ENCODE results near the gene DRICH1. TPM values are rescaled to one million over a fixed set of nuclear protein-coding genes. Genes with fewer than 3 reads are reported as not detected.
A peak's percentile ranks its signal among the peaks of the same experiment; 100 is the strongest.
"Not testable (repeated sequence)": the region's sequence is repeated elsewhere in the genome, so short reads cannot be mapped to it uniquely, and the experiment has no call there.

The DRICH1 gene
- total and polyA plus RNA-seq, 4 donors: 0.38 to 1.4 TPM; not detected in 2

DNA sequence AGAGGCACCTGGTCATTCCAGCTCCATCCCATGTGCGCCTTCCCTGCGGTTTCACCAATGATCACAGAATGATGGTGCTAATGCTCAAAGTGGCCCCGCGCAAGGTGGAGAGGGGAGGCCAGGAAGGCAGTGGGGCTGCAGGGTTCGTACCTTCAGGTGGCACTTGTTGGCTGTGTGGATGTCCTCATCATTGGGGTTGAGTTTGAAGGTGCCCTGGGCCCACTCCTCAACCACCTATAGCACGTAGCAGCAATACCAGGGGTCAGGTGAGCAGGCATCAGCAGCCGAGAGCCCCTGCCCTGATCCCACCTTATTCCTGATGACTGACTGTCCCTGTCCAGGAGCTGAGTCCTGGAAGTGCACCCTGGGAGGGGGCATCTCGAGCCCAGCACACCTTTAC lies 20.6 kb upstream of the DRICH1 start:
- Histone ChIP-seq H3K4me1 (ENCODE audit: control insufficient read depth in 1 of 2, insufficient read depth in 2 of 2, low read length in 2 of 2) (no peaks in the 10 kb centered on the region), H3K36me3 (ENCODE audit: control insufficient read depth in 1 of 2, insufficient read depth in 2 of 2, low read length in 1 of 2) (peaks cover 0 to 1% of the 10 kb centered on the region in 2 donors), H3K4me3 (ENCODE audit: low read length in 2 of 2) (no peak overlapping the region), H3K9me3 (ENCODE audit: control insufficient read depth, low read length) (no peaks in the 10 kb centered on the region), H3K27me3 (ENCODE audit: control insufficient read depth in 1 of 2, insufficient read depth in 2 of 2, low read length in 1 of 2) (no peaks in the 10 kb centered on the region), H3K27ac (ENCODE audit: low read depth in 1 of 2, low read length in 2 of 2) (no peak overlapping the region)
- DNase-seq: peak in 1 of 2 donors; percentile 60
- 95 to 97% methylated on average over 8 of the region's 8 CpGs for WGBS, 2 donors
- no peak for ATAC-seq (ENCODE audit: low FRiP score)
- intact Hi-C loops (cut with DNase I): no loop called here

DNA sequence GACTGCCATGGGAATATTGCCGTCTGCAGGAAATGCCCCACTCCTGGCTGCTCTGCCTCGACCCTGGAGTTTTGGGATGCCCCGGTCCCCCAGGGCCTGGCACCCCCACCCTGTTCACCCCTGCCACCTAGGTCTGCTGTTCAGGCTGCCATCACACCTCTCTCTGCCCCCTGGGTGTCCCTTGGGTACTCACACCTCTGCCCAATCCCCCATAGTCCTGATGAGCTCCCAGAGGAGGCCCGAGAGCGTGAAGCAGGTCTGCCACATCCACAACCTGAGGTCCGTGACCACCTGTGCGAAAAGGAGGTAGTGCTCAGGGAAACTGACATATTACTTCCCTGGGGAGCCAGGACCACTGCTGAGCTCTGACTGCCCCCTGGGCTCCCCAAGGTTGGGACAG lies 20.2 kb upstream of the DRICH1 start:
- WGBS, 2 donors: 94 to 95% methylated on average over 7 of the region's 7 CpGs
- Histone ChIP-seq H3K4me3 (ENCODE audit: low read length in 2 of 2) (no peak overlapping the region), H3K36me3 (ENCODE audit: control insufficient read depth in 1 of 2, insufficient read depth in 2 of 2, low read length in 1 of 2) (peaks cover 0 to 1% of the 10 kb centered on the region in 2 donors), H3K27me3 (ENCODE audit: control insufficient read depth in 1 of 2, insufficient read depth in 2 of 2, low read length in 1 of 2) (no peaks in the 10 kb centered on the region), H3K27ac (ENCODE audit: low read depth in 1 of 2, low read length in 2 of 2) (no peak overlapping the region), H3K4me1 (ENCODE audit: control insufficient read depth in 1 of 2, insufficient read depth in 2 of 2, low read length in 2 of 2) (no peaks in the 10 kb centered on the region), H3K9me3 (ENCODE audit: control insufficient read depth, low read length) (no peaks in the 10 kb centered on the region)
- DNase-seq (peak in 1 of 2 donors; percentile 40), ATAC-seq (ENCODE audit: low FRiP score) (no peak)
- intact Hi-C loops (cut with DNase I): no loop called here

DNA sequence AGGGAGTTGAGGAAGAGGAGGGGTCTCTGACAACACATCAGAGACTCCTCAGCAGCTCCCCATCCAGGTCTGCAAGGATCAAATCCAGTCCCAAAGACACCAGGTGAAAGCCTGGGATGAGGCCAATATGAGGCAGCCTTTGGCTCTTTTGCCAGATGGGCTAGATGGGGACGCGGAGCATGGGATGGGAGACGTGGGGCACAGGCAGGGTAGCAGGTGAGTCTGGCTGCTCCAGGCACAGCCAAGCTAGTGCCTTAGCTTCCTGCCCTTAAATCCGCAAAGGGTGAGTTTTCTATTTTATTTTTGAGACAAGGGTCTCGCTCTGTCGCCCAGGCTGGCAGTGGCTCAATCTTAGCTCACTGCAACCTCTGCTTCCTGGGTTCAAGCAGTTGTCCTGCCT lies 19.6 kb upstream of the DRICH1 start:
- no peak for ATAC-seq (ENCODE audit: low FRiP score)
- H3K4me3 ChIP-seq (ENCODE audit: low read length in 2 of 2): no peak overlapping the region
- peak in 1 of 2 donors; percentile 42 for DNase-seq
- H3K9me3 ChIP-seq (ENCODE audit: control insufficient read depth, low read length): no peaks in the 10 kb centered on the region
- H3K4me1 ChIP-seq (ENCODE audit: control insufficient read depth in 1 of 2, insufficient read depth in 2 of 2, low read length in 2 of 2): no peaks in the 10 kb centered on the region
- H3K27me3 ChIP-seq (ENCODE audit: control insufficient read depth in 1 of 2, insufficient read depth in 2 of 2, low read length in 1 of 2): no peaks in the 10 kb centered on the region
- peaks cover 0 to 1% of the 10 kb centered on the region in 2 donors for H3K36me3 ChIP-seq (ENCODE audit: control insufficient read depth in 1 of 2, insufficient read depth in 2 of 2, low read length in 1 of 2)
- H3K27ac ChIP-seq (ENCODE audit: low read depth in 1 of 2, low read length in 2 of 2): no peak overlapping the region
- intact Hi-C loops (cut with DNase I): no loop called here
- 96 to 98% methylated on average over 6 of the region's 6 CpGs for WGBS, 2 donors

GRCh38 chr22:23649071-23649501 lies 17.0 kb upstream of the DRICH1 start:
- peak; percentile 37 for ATAC-seq (ENCODE audit: low FRiP score)
- H3K9me3 ChIP-seq (ENCODE audit: control insufficient read depth, low read length): no peaks in the 10 kb centered on the region
- H3K4me1 ChIP-seq (ENCODE audit: control insufficient read depth in 1 of 2, insufficient read depth in 2 of 2, low read length in 2 of 2): no peaks in the 10 kb centered on the region
- no peaks in the 10 kb centered on the region for H3K27me3 ChIP-seq (ENCODE audit: control insufficient read depth in 1 of 2, insufficient read depth in 2 of 2, low read length in 1 of 2)
- peaks cover 0 to 1% of the 10 kb centered on the region in 2 donors for H3K36me3 ChIP-seq (ENCODE audit: control insufficient read depth in 1 of 2, insufficient read depth in 2 of 2, low read length in 1 of 2)
- intact Hi-C loops (cut with DNase I): no loop called here
- 90 to 92% methylated on average over 18 of the region's 18 CpGs for WGBS, 2 donors
- H3K4me3 ChIP-seq (ENCODE audit: low read length in 2 of 2): no peak overlapping the region
- no peak overlapping the region for H3K27ac ChIP-seq (ENCODE audit: low read depth in 1 of 2, low read length in 2 of 2)
- peak in 1 of 2 donors; percentile 67 for DNase-seq

DNA sequence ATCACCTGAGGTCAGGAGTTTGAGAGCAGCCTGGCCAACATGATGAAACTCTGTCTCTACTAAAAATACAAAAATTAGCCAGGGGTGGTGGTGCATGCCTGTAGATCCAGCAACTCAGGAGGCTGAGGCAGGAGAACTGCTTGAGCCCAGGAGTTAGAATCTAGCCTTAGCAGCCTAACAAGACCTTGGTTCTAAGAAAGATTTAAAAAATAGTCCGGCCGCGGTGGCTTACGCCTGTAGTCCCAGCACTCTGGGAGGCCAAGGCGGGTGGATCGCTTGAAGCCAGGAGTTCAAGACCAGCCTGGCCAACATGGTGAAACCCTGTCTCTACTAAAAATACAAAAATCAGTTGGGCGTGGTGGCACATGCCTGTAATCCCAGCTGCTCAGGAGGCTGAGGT lies 14.4 kb upstream of the DRICH1 start:
- H3K27ac ChIP-seq (ENCODE audit: low read depth in 1 of 2, low read length in 2 of 2); ATAC-seq (ENCODE audit: low FRiP score); H3K4me3 ChIP-seq (ENCODE audit: low read length in 2 of 2); H3K27me3 ChIP-seq (ENCODE audit: control insufficient read depth in 1 of 2, insufficient read depth in 2 of 2, low read length in 1 of 2); DNase-seq; H3K9me3 ChIP-seq (ENCODE audit: control insufficient read depth, low read length); H3K36me3 ChIP-seq (ENCODE audit: control insufficient read depth in 1 of 2, insufficient read depth in 2 of 2, low read length in 1 of 2); intact Hi-C loops (cut with DNase I); H3K4me1 ChIP-seq (ENCODE audit: control insufficient read depth in 1 of 2, insufficient read depth in 2 of 2, low read length in 2 of 2): not testable (repeated sequence)
- 93 to 94% methylated on average over 7 of the region's 7 CpGs for WGBS, 2 donors

DNA sequence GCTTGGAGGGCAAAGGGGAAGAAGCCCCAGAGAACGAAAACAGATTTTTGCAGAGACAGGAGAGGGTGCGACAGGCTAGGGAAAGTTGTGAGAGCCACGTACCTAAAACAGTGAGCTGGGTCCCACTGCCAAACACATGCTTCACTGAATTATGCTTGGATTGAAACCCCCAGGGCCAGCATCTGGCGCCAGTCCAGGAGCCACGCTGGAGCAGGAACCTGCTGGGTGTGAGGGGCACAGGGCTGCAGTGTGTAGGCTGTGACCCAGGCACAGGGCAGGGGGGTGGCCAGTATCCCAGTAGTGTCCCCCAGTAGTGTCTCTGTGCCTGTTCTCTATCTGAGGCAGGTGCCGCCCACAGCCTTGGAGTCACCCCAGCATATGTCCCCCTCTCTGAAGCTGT lies 8.1 kb upstream of the DRICH1 start:
- H3K27me3 ChIP-seq (ENCODE audit: control insufficient read depth in 1 of 2, insufficient read depth in 2 of 2, low read length in 1 of 2); intact Hi-C loops (cut with DNase I); H3K9me3 ChIP-seq (ENCODE audit: control insufficient read depth, low read length); H3K4me3 ChIP-seq (ENCODE audit: low read length in 2 of 2); DNase-seq; H3K36me3 ChIP-seq (ENCODE audit: control insufficient read depth in 1 of 2, insufficient read depth in 2 of 2, low read length in 1 of 2); H3K4me1 ChIP-seq (ENCODE audit: control insufficient read depth in 1 of 2, insufficient read depth in 2 of 2, low read length in 2 of 2); H3K27ac ChIP-seq (ENCODE audit: low read depth in 1 of 2, low read length in 2 of 2); ATAC-seq (ENCODE audit: low FRiP score): not testable (repeated sequence)
- WGBS, 2 donors: 23 to 27% methylated on average over 6 of the region's 6 CpGs

GRCh38 chr22:23639661-23640060 lies 7.5 kb upstream of the DRICH1 start:
- 78 to 81% methylated on average over 7 of the region's 7 CpGs for WGBS, 2 donors
- Histone ChIP-seq H3K27me3 (ENCODE audit: control insufficient read depth in 1 of 2, insufficient read depth in 2 of 2, low read length in 1 of 2) (no peaks in the 10 kb centered on the region), H3K4me3 (ENCODE audit: low read length in 2 of 2) (no peak overlapping the region), H3K36me3 (ENCODE audit: control insufficient read depth in 1 of 2, insufficient read depth in 2 of 2, low read length in 1 of 2) (no peaks in the 10 kb centered on the region), H3K4me1 (ENCODE audit: control insufficient read depth in 1 of 2, insufficient read depth in 2 of 2, low read length in 2 of 2) (no peaks in the 10 kb centered on the region), H3K9me3 (ENCODE audit: control insufficient read depth, low read length) (no peaks in the 10 kb centered on the region), H3K27ac (ENCODE audit: low read depth in 1 of 2, low read length in 2 of 2) (no peak overlapping the region)
- intact Hi-C loops (cut with DNase I): no loop called here
- ATAC-seq (ENCODE audit: low FRiP score): peak; percentile 24
- no peak for DNase-seq

- no peaks in the 10 kb centered on the region for H3K27me3 ChIP-seq (ENCODE audit: control insufficient read depth in 1 of 2, insufficient read depth in 2 of 2, low read length in 1 of 2)
- DNase-seq (no peak), ATAC-seq (ENCODE audit: low FRiP score) (no peak)
- H3K4me1 ChIP-seq (ENCODE audit: control insufficient read depth in 1 of 2, insufficient read depth in 2 of 2, low read length in 2 of 2): no peaks in the 10 kb centered on the region
- H3K9me3 ChIP-seq (ENCODE audit: control insufficient read depth, low read length): no peaks in the 10 kb centered on the region
- H3K4me3 ChIP-seq (ENCODE audit: low read length in 2 of 2): no peak overlapping the region
- no peak overlapping the region for H3K27ac ChIP-seq (ENCODE audit: low read depth in 1 of 2, low read length in 2 of 2)
- intact Hi-C loops (cut with DNase I): no loop called here
- WGBS, 2 donors: 81 to 90% methylated on average over 11 to 12 of the region's 12 CpGs
- H3K36me3 ChIP-seq (ENCODE audit: control insufficient read depth in 1 of 2, insufficient read depth in 2 of 2, low read length in 1 of 2): no peaks in the 10 kb centered on the region
These were observed 6.5 kb upstream of the DRICH1 start for GRCh38 chr22:23638611-23639010.

- H3K4me1 ChIP-seq (ENCODE audit: control insufficient read depth in 1 of 2, insufficient read depth in 2 of 2, low read length in 2 of 2); H3K36me3 ChIP-seq (ENCODE audit: control insufficient read depth in 1 of 2, insufficient read depth in 2 of 2, low read length in 1 of 2); ATAC-seq (ENCODE audit: low FRiP score); H3K4me3 ChIP-seq (ENCODE audit: low read length in 2 of 2); DNase-seq; H3K27ac ChIP-seq (ENCODE audit: low read depth in 1 of 2, low read length in 2 of 2); intact Hi-C loops (cut with DNase I); H3K9me3 ChIP-seq (ENCODE audit: control insufficient read depth, low read length); H3K27me3 ChIP-seq (ENCODE audit: control insufficient read depth in 1 of 2, insufficient read depth in 2 of 2, low read length in 1 of 2): not testable (repeated sequence)
- 87 to 95% methylated on average over 8 of the region's 8 CpGs for WGBS, 2 donors
These were observed 3.2 kb upstream of the DRICH1 start for GRCh38 chr22:23635291-23635690.

All from aorta (tissue), 5 donors.